ENCODE results near the gene SRSF11.
"Not testable (repeated sequence)": the region's sequence is repeated elsewhere in the genome, so short reads cannot be mapped to it uniquely, and the experiment has no call there.

The SRSF11 gene

GRCh38 chr1:70221238-70222121, at the start of gene SRSF11:
SRSF11 (plus strand) TSS chr1:70221380; CDS start chr1:70221637, 257 bp downstream.
- Histone ChIP-seq H3K9me3 (ENCODE audit: insufficient read depth, low read depth, low read length) (no peaks in the 10 kb centered on the region), H3K9me2 (replicated peaks; ENCODE audit: low read depth, low read length) (no peaks in the 10 kb centered on the region), H3K27me3 (ENCODE audit: insufficient read depth, low read length, poor library complexity, severe bottlenecking) (no peaks in the 10 kb centered on the region), H3K4me2 (ENCODE audit: low read depth, low read length, poor library complexity, severe bottlenecking) (peak within 1 kb of the TSS; percentile 97), H3K79me2 (ENCODE audit: insufficient read depth, low read length) (peaks cover 95% of the 10 kb centered on the region), H3K4me1 (ENCODE audit: insufficient read depth, low read length, poor library complexity, severe bottlenecking) (peaks cover 44% of the 10 kb centered on the region), H3F3A (ENCODE audit: low read depth) (0 out of 2 replicates have a peak, but pooled peaks cover under 1% of the 10 kb centered on the region), H2AFZ (ENCODE audit: low read length) (peak within 1 kb of the TSS; percentile 95), H4K20me1 (ENCODE audit: insufficient read depth, low read length, poor library complexity, severe bottlenecking) (peaks cover 48% of the 10 kb centered on the region), H3K36me3 (ENCODE audit: insufficient read depth, low read length) (peaks cover 25% of the 10 kb centered on the region; the same call in 1 of the 2 replicates), H3K9ac (ENCODE audit: low read depth, low read length, poor library complexity, severe bottlenecking) (peak within 1 kb of the TSS; percentile 94), H3K4me3 (ENCODE audit: low read length, poor library complexity, severe bottlenecking) (peak within 1 kb of the TSS; percentile 91)
- TF ChIP-seq CTCF (conservative IDR thresholded peaks at IDR 0.05; ENCODE audit: low read length) = 0 out of 2 replicates have a peak, but pooled peaks have one; percentile 6
- TF ChIP-seq EZH2phosphoT487 (IDR thresholded peaks at IDR 0.05; ENCODE audit: borderline replicate concordance) = no peak

- no peak overlapping the region for H3K9ac ChIP-seq (ENCODE audit: low read depth, low read length, poor library complexity, severe bottlenecking)
- TF ChIP-seq CTCF (conservative IDR thresholded peaks at IDR 0.05; ENCODE audit: low read length) (no peak), EZH2phosphoT487 (IDR thresholded peaks at IDR 0.05; ENCODE audit: borderline replicate concordance) (no peak)
- no peaks in the 10 kb centered on the region for H4K20me1 ChIP-seq (ENCODE audit: insufficient read depth, low read length, poor library complexity, severe bottlenecking)
Measured at GRCh38 chr1:70171512-70171911, 49.7 kb upstream of the SRSF11 start.

GRCh38 chr1:70185181-70185580, 36.0 kb upstream of the SRSF11 start:
- not testable (repeated sequence) for H3K9me2 ChIP-seq (replicated peaks; ENCODE audit: low read depth, low read length); H3F3A ChIP-seq (ENCODE audit: low read depth); H3K9ac ChIP-seq (ENCODE audit: low read depth, low read length, poor library complexity, severe bottlenecking); H3K4me2 ChIP-seq (ENCODE audit: low read depth, low read length, poor library complexity, severe bottlenecking); H2AFZ ChIP-seq (ENCODE audit: low read length); H3K9me3 ChIP-seq (ENCODE audit: insufficient read depth, low read depth, low read length); H3K4me1 ChIP-seq (ENCODE audit: insufficient read depth, low read length, poor library complexity, severe bottlenecking); H3K4me3 ChIP-seq (ENCODE audit: low read length, poor library complexity, severe bottlenecking); H4K20me1 ChIP-seq (ENCODE audit: insufficient read depth, low read length, poor library complexity, severe bottlenecking); H3K27me3 ChIP-seq (ENCODE audit: insufficient read depth, low read length, poor library complexity, severe bottlenecking)
- peaks cover 35% of the 10 kb centered on the region; the same call in 1 of the 2 replicates for H3K36me3 ChIP-seq (ENCODE audit: insufficient read depth, low read length)
- peaks cover 25% of the 10 kb centered on the region; the same call in 1 of the 2 replicates for H3K79me2 ChIP-seq (ENCODE audit: insufficient read depth, low read length)

More at GRCh38 chr1:70171512-70171911, 49.7 kb upstream of the SRSF11 start:
- no peak overlapping the region for H3K4me3 ChIP-seq (ENCODE audit: low read length, poor library complexity, severe bottlenecking)
- no peaks in the 10 kb centered on the region for H3K79me2 ChIP-seq (ENCODE audit: insufficient read depth, low read length)
- no peaks in the 10 kb centered on the region for H3F3A ChIP-seq (ENCODE audit: low read depth)
- no peaks in the 10 kb centered on the region for H3K4me1 ChIP-seq (ENCODE audit: insufficient read depth, low read length, poor library complexity, severe bottlenecking)
- H3K4me2 ChIP-seq (ENCODE audit: low read depth, low read length, poor library complexity, severe bottlenecking) = no peak overlapping the region
- H3K9me2 ChIP-seq (replicated peaks; ENCODE audit: low read depth, low read length) = no peaks in the 10 kb centered on the region
- H3K27me3 ChIP-seq (ENCODE audit: insufficient read depth, low read length, poor library complexity, severe bottlenecking) = no peaks in the 10 kb centered on the region
- no peak overlapping the region for H2AFZ ChIP-seq (ENCODE audit: low read length)
- no peaks in the 10 kb centered on the region for H3K9me3 ChIP-seq (ENCODE audit: insufficient read depth, low read depth, low read length)
- peaks cover 35% of the 10 kb centered on the region for H3K36me3 ChIP-seq (ENCODE audit: insufficient read depth, low read length)
